HepG2 (cell line): ENCODE measurements around the gene PTGIS. TPM values are rescaled to one million over a fixed set of nuclear protein-coding genes. Genes with fewer than 3 reads are reported as not detected.

Source experiments
- CBX1 ChIP-seq: IDR thresholded peaks from one replicate; pipeline ENCODE4 v1.6.1; 2016; ENCODE audit warnings: antibody characterized with exemption, low read depth
- CEBPB ChIP-seq: IDR thresholded peaks from 2 replicates; pipeline ENCODE4 v1.6.1; 2011; ENCODE audit warnings: low read depth, low read length, improper control_type of control experiment, borderline replicate concordance
- FOXK1 ChIP-seq: sonication (generic); formaldehyde crosslinking; IDR thresholded peaks from 2 replicates; pipeline ENCODE4 v1.4.0; 2020; ENCODE audit warnings: low read depth, missing genetic modification reagents, borderline replicate concordance
- GATA4 ChIP-seq: sonication (generic); IDR thresholded peaks from 2 replicates; pipeline ENCODE4 v1.6.1; 2016; ENCODE audit warnings: antibody characterized with exemption, low read depth, borderline replicate concordance
- GFI1 ChIP-seq: sonication (generic); formaldehyde crosslinking; IDR thresholded peaks from 2 replicates; pipeline ENCODE4 v1.5.0; 2020; ENCODE audit warnings: missing genetic modification reagents, mild to moderate bottlenecking, borderline replicate concordance
- HMG20A ChIP-seq: IDR thresholded peaks from 2 replicates; pipeline ENCODE4 v1.6.1; 2016; ENCODE audit warnings: borderline replicate concordance
- KAT8 ChIP-seq: IDR thresholded peaks from 2 replicates; pipeline ENCODE4 v1.6.1; 2016; ENCODE audit warnings: missing genetic modification reagents, missing compliant biosample characterization
- KLF15 ChIP-seq: sonication (generic); formaldehyde crosslinking; IDR thresholded peaks from 2 replicates; pipeline ENCODE4 v1.8.1; 2023; ENCODE audit warnings: borderline replicate concordance, mild to moderate bottlenecking, inconsistent platforms, missing genetic modification reagents, mixed read lengths
- MED13 ChIP-seq: sonication (generic); formaldehyde crosslinking; IDR thresholded peaks from 2 replicates; pipeline ENCODE4 v1.5.0; 2020; ENCODE audit warnings: missing genetic modification reagents
- MEIS2 ChIP-seq: sonication (generic); formaldehyde crosslinking; IDR thresholded peaks from 2 replicates; pipeline ENCODE4 v1.9.0; 2021; ENCODE audit warnings: mild to moderate bottlenecking, missing genetic modification reagents
- RBM22 ChIP-seq: fragments of 200-400 bp; formaldehyde crosslinking; optimal IDR thresholded peaks from 2 replicates; pipeline ENCODE3; 2017; ENCODE audit warnings: mild to moderate bottlenecking, low read length, moderate library complexity
- SAFB2 ChIP-seq: sonication (generic); formaldehyde crosslinking; IDR thresholded peaks from 2 replicates; pipeline ENCODE4 v1.5.1; 2020; ENCODE audit warnings: missing genetic modification reagents, low read depth, mild to moderate bottlenecking, borderline replicate concordance
- SIX4 ChIP-seq: sonication (generic); formaldehyde crosslinking; IDR thresholded peaks from 2 replicates; pipeline ENCODE4 v1.4.0; 2020; ENCODE audit warnings: missing genetic modification reagents
- SMARCE1 ChIP-seq: fragments of 450-650 bp; IDR thresholded peaks from 2 replicates; pipeline ENCODE4 v1.6.1; 2017; ENCODE audit warnings: borderline replicate concordance
- TBL1XR1 ChIP-seq: fragments of 150-350 bp; IDR thresholded peaks from 2 replicates; pipeline ENCODE4 v1.6.1; 2014; ENCODE audit warnings: borderline replicate concordance, low read length; ENCODE audit not compliant: partially characterized antibody
- TOE1 ChIP-seq: sonication (generic); formaldehyde crosslinking; IDR thresholded peaks from 2 replicates; pipeline ENCODE4 v1.4.0; 2020; ENCODE audit warnings: mild to moderate bottlenecking, missing genetic modification reagents
- ZBTB21 ChIP-seq: sonication (generic); formaldehyde crosslinking; IDR thresholded peaks from 2 replicates; pipeline ENCODE4 v1.4.0; 2020; ENCODE audit warnings: missing genetic modification reagents
- ZNF264 ChIP-seq: sonication (generic); formaldehyde crosslinking; IDR thresholded peaks from 2 replicates; pipeline ENCODE4 v1.4.0; 2020; ENCODE audit warnings: missing genetic modification reagents
- ZNF30 ChIP-seq: sonication (generic); formaldehyde crosslinking; IDR thresholded peaks from 2 replicates; pipeline ENCODE4 v1.5.0; 2020; ENCODE audit warnings: mild to moderate bottlenecking, missing genetic modification reagents
- ZNF775 ChIP-seq: sonication (generic); formaldehyde crosslinking; IDR thresholded peaks from 2 replicates; pipeline ENCODE4 v1.4.0; 2020; ENCODE audit warnings: missing genetic modification reagents, mild to moderate bottlenecking, moderate library complexity, borderline replicate concordance
- polyA plus RNA-seq, 8 experiments: library from polyadenylated mRNA; depleted of rRNA in 3 of 8; stranded (reverse) in 7 of 8; unstranded in 1 of 8; fragments of >200 nt; fragmentation: Illumina TruSeq in 4 of 8; extraction: Trizol in 4 of 8; gene quantifications; 2 replicates each; pipeline versions ENCODE4 v1.2.1 to v1.2.3, GENCODE V29; 2011 to 2016; ENCODE audit warnings: low read depth in 4 of 8, missing spikeins in 1 of 8, mixed read lengths in 1 of 8; ENCODE audit not compliant: insufficient read depth in 1 of 8
- total RNA-seq, 5 experiments: library from RNA; depleted of rRNA; stranded (reverse); fragments of >200 nt; fragmentation: Illumina TruSeq; extraction: Trizol; gene quantifications; 2 replicates each; pipeline ENCODE4 v1.2.3, GENCODE V29; 2016; ENCODE audit warnings: low read depth in 1 of 5
- TF ChIP-seq, protein P1 (sequence below): IDR thresholded peaks from 2 replicates; pipeline ENCODE4 v1.6.1; 2016; ENCODE audit warnings: low read depth, control low read depth
- TF ChIP-seq, protein P2 (sequence below): sonication (generic); formaldehyde crosslinking; IDR thresholded peaks from 2 replicates; pipeline ENCODE4 v1.4.0; 2020; ENCODE audit warnings: mild to moderate bottlenecking, missing genetic modification reagents
- TF ChIP-seq, protein P3 (sequence below): sonication (generic); formaldehyde crosslinking; IDR thresholded peaks from 2 replicates; pipeline ENCODE4 v1.4.0; 2020; ENCODE audit warnings: missing genetic modification reagents, borderline replicate concordance
- TF ChIP-seq, protein P4 (sequence below): sonication (generic); formaldehyde crosslinking; IDR thresholded peaks from 2 replicates; pipeline ENCODE4 v1.8.0; 2022; ENCODE audit warnings: mild to moderate bottlenecking, missing genetic modification reagents
- TF ChIP-seq, protein P5 (sequence below): sonication (generic); formaldehyde crosslinking; IDR thresholded peaks from 2 replicates; pipeline ENCODE4 v1.8.0; 2022; ENCODE audit warnings: missing genetic modification reagents, mild to moderate bottlenecking, inconsistent platforms, borderline replicate concordance

PTGIS gene
- total and polyA plus RNA-seq, 2 of the 13 experiments (the other 11 are each of a cell fraction or from before 2014, with no cell fraction given) = not detected

DNA sequence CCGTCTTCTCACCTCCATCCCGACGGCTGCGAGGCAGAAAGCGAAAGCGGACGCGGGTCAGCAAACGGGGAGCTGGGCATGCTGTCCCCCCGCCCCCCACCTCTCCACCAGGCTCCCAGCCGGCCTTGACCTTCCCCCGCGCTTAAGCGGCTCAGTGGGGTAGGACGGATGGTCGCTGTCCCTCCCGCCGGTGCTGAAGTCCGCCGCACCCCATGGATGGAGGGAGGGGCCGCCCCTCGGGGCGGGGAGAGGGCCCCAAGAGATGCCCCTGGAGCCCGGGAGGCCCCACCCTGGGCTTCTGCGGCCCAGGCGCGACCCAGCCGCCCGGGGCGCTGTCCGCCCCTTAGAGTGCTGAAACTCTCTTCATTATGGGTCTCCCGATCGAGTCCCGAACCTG, 85.3 kb downstream of the PTGIS start, which contains the start of gene KCNB1 (continued):
- peak; percentile 78; the same call in 1 of the 2 replicates for TF ChIP-seq KLF15 (CRISPR knock-in tag)
- TF ChIP-seq FOXK1 = peak; percentile 79; the same call in 1 of the 2 replicates
- TF ChIP-seq RBM22 = no peak
- TF ChIP-seq, protein P1, sequence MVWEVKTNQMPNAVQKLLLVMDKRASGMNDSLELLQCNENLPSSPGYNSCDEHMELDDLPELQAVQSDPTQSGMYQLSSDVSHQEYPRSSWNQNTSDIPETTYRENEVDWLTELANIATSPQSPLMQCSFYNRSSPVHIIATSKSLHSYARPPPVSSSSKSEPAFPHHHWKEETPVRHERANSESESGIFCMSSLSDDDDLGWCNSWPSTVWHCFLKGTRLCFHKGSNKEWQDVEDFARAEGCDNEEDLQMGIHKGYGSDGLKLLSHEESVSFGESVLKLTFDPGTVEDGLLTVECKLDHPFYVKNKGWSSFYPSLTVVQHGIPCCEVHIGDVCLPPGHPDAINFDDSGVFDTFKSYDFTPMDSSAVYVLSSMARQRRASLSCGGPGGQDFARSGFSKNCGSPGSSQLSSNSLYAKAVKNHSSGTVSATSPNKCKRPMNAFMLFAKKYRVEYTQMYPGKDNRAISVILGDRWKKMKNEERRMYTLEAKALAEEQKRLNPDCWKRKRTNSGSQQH (CRISPR knock-in tag) = peak; percentile 40; the same call in 1 of the 2 replicates
- TF ChIP-seq ZNF775 (CRISPR knock-in tag) = no peak
- TF ChIP-seq GATA4 = no peak
- TF ChIP-seq ZBTB21 (CRISPR knock-in tag) = peak; percentile 47; the same call in 1 of the 2 replicates
- TF ChIP-seq CEBPB = no peak
- TF ChIP-seq, protein P2, sequence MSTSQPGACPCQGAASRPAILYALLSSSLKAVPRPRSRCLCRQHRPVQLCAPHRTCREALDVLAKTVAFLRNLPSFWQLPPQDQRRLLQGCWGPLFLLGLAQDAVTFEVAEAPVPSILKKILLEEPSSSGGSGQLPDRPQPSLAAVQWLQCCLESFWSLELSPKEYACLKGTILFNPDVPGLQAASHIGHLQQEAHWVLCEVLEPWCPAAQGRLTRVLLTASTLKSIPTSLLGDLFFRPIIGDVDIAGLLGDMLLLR (CRISPR knock-in tag) = peak; percentile 67; the same call in 1 of the 2 replicates
- TF ChIP-seq, protein P3, sequence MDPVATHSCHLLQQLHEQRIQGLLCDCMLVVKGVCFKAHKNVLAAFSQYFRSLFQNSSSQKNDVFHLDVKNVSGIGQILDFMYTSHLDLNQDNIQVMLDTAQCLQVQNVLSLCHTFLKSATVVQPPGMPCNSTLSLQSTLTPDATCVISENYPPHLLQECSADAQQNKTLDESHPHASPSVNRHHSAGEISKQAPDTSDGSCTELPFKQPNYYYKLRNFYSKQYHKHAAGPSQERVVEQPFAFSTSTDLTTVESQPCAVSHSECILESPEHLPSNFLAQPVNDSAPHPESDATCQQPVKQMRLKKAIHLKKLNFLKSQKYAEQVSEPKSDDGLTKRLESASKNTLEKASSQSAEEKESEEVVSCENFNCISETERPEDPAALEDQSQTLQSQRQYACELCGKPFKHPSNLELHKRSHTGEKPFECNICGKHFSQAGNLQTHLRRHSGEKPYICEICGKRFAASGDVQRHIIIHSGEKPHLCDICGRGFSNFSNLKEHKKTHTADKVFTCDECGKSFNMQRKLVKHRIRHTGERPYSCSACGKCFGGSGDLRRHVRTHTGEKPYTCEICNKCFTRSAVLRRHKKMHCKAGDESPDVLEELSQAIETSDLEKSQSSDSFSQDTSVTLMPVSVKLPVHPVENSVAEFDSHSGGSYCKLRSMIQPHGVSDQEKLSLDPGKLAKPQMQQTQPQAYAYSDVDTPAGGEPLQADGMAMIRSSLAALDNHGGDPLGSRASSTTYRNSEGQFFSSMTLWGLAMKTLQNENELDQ (CRISPR knock-in tag) = peak; percentile 92; the same call in 1 of the 2 replicates
- peak; percentile 90 for TF ChIP-seq ZNF264
- TF ChIP-seq TOE1 (CRISPR knock-in tag) = peak; percentile 90
- TF ChIP-seq MEIS2 = peak; percentile 94
- TF ChIP-seq SMARCE1 = no peak
- TF ChIP-seq, protein P4, sequence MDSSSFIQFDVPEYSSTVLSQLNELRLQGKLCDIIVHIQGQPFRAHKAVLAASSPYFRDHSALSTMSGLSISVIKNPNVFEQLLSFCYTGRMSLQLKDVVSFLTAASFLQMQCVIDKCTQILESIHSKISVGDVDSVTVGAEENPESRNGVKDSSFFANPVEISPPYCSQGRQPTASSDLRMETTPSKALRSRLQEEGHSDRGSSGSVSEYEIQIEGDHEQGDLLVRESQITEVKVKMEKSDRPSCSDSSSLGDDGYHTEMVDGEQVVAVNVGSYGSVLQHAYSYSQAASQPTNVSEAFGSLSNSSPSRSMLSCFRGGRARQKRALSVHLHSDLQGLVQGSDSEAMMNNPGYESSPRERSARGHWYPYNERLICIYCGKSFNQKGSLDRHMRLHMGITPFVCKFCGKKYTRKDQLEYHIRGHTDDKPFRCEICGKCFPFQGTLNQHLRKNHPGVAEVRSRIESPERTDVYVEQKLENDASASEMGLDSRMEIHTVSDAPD (CRISPR knock-in tag) = no peak
- peak; percentile 58; the same call in 1 of the 2 replicates for TF ChIP-seq SIX4
- no peak for TF ChIP-seq GFI1 (CRISPR knock-in tag)
- TF ChIP-seq ZNF30 (CRISPR knock-in tag) = 0 out of 2 replicates have a peak, but pooled peaks have one; percentile 31
- 0 out of 2 replicates have a peak, but pooled peaks have one; percentile 24 for TF ChIP-seq HMG20A (CRISPR knock-in tag)
- no peak for TF ChIP-seq CBX1
- TF ChIP-seq, protein P5, sequence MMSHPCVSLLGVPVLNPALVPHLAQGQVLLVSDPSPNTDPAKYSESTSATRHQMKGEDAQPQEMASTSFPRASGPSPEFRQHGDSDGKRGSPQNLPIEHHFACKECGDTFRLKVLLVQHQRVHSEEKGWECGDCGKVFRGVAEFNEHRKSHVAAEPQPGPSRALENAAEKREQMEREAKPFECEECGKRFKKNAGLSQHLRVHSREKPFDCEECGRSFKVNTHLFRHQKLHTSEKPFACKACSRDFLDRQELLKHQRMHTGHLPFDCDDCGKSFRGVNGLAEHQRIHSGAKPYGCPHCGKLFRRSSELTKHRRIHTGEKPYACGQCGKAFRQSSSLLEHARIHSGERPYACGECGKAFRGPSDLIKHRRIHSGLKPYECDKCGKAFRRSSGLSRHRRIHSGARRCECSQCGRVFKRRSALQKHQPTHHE = peak; percentile 27; the same call in 1 of the 2 replicates
- peak; percentile 65; the same call in 1 of the 2 replicates for TF ChIP-seq KAT8 (CRISPR knock-in tag)
- peak; percentile 88 for TF ChIP-seq MED13 (CRISPR knock-in tag)
- no peak; the same call in 1 of the 2 replicates for TF ChIP-seq SAFB2 (CRISPR knock-in tag)
- TF ChIP-seq TBL1XR1 = no peak
